ENCODE results near the gene GABRA4. TPM values are rescaled to one million over a fixed set of nuclear protein-coding genes. Genes with fewer than 3 reads are reported as not detected.

GABRA4 gene
- total RNA-seq, 2 experiments from 2014 or later = not detected

DNA sequence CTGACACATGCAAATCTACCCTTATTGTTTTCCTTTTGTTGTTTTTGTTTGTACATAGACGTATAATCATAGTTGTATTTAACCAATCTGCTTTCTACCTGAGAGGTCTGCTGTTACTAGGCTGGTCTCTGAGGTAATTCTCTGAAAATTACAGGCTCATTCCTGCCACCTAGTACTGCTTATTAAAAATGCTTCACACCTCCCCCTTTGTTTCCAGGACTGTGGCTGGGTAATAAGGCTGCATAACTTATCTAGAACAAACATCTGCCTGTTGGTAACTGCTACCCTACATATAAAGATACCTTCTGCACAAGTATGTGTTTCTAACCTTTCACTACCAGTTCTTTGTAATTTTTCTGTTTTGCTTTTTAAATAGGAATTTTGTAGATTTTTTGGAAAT, 118.6 kb downstream of the GABRA4 start:
- Histone ChIP-seq H2AFZ (ENCODE audit: low read length) (no peak overlapping the region), H3K9me2 (ENCODE audit: insufficient read depth, low read length) (no peaks in the 10 kb centered on the region), H3K79me2 (ENCODE audit: insufficient read depth, low read depth, low read length) (no peaks in the 10 kb centered on the region), H3K4me1 (ENCODE audit: insufficient read depth, low read length, poor library complexity, severe bottlenecking) (no peaks in the 10 kb centered on the region), H3K36me3 (ENCODE audit: insufficient read depth, low read length) (no peaks in the 10 kb centered on the region), H3K4me3 (ENCODE audit: low read depth, low read length, poor library complexity, severe bottlenecking) (no peak overlapping the region), H3K27ac (ENCODE audit: low read depth, low read length, poor library complexity, severe bottlenecking) (no peak overlapping the region), H3K9me3 (ENCODE audit: low read length) (no peaks in the 10 kb centered on the region), H4K20me1 (ENCODE audit: insufficient read depth, low read length) (no peaks in the 10 kb centered on the region), H3K4me2 (ENCODE audit: low read length) (no peak overlapping the region)
- no TSS peak for BruUV-seq (replicated peaks)
- ChIA-PET POLR2A (interaction anchor here (0.6 kb wide), 1 partner anchor 47 kb away, joined by 4 read pairs; no protein-coding TSS in a partner anchor), CTCF (ENCODE audit: unreplicated experiment) (no interaction called here)
- intact Hi-C loops (cut with micrococcal nuclease; ENCODE audit: unreplicated experiment) = no loop called here
- no peak for DNase-seq (ENCODE audit: low spot score)
- TF ChIP-seq EZH2phosphoT487 (IDR thresholded peaks at IDR 0.05; ENCODE audit: borderline replicate concordance, low read depth, low read length) = no peak
- TF ChIP-seq CTCF (conservative IDR thresholded peaks at IDR 0.05; ENCODE audit: low read length) = no peak

DNA sequence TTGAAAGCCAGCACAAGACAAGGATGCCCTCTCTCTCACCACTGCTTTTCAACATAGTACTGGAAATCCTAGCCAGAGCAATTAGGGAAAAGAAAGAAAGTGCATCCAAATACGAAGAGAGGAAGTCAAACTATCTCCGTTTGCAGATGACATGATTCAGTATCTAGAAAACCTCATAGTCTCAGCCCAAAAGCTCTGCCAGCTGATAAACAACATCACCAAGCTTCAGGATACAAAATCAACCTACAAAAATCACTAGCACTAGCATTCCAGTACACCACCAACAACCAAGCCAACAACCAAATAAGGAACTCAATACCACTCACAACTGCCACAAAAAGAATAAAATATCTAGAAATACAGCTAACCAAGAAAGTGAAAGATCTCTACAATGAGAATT, 123.0 kb downstream of the GABRA4 start:
- H3K4me2 ChIP-seq (ENCODE audit: low read length) = no peak overlapping the region
- H3K4me3 ChIP-seq (ENCODE audit: low read depth, low read length, poor library complexity, severe bottlenecking) = no peak overlapping the region
- no peak for TF ChIP-seq CTCF (conservative IDR thresholded peaks at IDR 0.05; ENCODE audit: low read length)
- TF ChIP-seq EZH2phosphoT487 (IDR thresholded peaks at IDR 0.05; ENCODE audit: borderline replicate concordance, low read depth, low read length) = no peak
- ChIA-PET CTCF (ENCODE audit: unreplicated experiment) (no interaction called here), POLR2A (interaction anchor here (1.0 kb wide), 1 partner anchor 10 kb away, joined by 4 read pairs; no protein-coding TSS in a partner anchor)
- no peaks in the 10 kb centered on the region for H4K20me1 ChIP-seq (ENCODE audit: insufficient read depth, low read length)
- no peaks in the 10 kb centered on the region for H3K36me3 ChIP-seq (ENCODE audit: insufficient read depth, low read length)
- H3K79me2 ChIP-seq (ENCODE audit: insufficient read depth, low read depth, low read length) = no peaks in the 10 kb centered on the region
- H2AFZ ChIP-seq (ENCODE audit: low read length) = no peak overlapping the region
- H3K27ac ChIP-seq (ENCODE audit: low read depth, low read length, poor library complexity, severe bottlenecking) = no peak overlapping the region
- no peaks in the 10 kb centered on the region for H3K4me1 ChIP-seq (ENCODE audit: insufficient read depth, low read length, poor library complexity, severe bottlenecking)
- intact Hi-C loops (cut with micrococcal nuclease; ENCODE audit: unreplicated experiment) = no loop called here
- no peaks in the 10 kb centered on the region for H3K9me2 ChIP-seq (ENCODE audit: insufficient read depth, low read length)
- no peak for DNase-seq (ENCODE audit: low spot score)
- H3K9me3 ChIP-seq (ENCODE audit: low read length) = no peaks in the 10 kb centered on the region
- no TSS peak for BruUV-seq (replicated peaks)

Other genes with a start within 250 kb of the GABRA4 start
- not detected in 2 replicates for gene COX7B2, start 84.3 kb downstream of the GABRA4 start, total RNA-seq (2014; rRNA removed; shearing (Covaris generic))
- gene COX7B2, start 84.3 kb downstream of the GABRA4 start, total RNA-seq (2022) = not detected in 2 replicates
- gene GABRB1, start 38.0 kb upstream of the GABRA4 start, total RNA-seq (2014; rRNA removed; shearing (Covaris generic)) = not detected in 2 replicates
- gene GABRB1, start 38.0 kb upstream of the GABRA4 start, total RNA-seq (2022) = not detected in 2 replicates

Measured in OCI-LY7 (cell line).